ENCODE results near the gene MON2.

GRCh38 chr12:62537551-62537950 is 70.9 kb downstream of the MON2 start:
- TF ChIP-seq CTCF (conservative IDR thresholded peaks at IDR 0.05) (no peak), EZH2 (IDR thresholded peaks at IDR 0.05; ENCODE audit: low read depth) (no peak)
